H9 (cell line): Measurements from ENCODE around the gene PSG11. TPM values are rescaled to one million over a fixed set of nuclear protein-coding genes. Genes with fewer than 3 reads are reported as not detected.
"Not testable (repeated sequence)": the region's sequence is repeated elsewhere in the genome, so short reads cannot be mapped to it uniquely, and the experiment has no call there.

ENCODE experiments used
- DNase-seq: peaks from one replicate; pipeline ENCODE4 v3.0.0-alpha.2; 2017
- H2AFZ ChIP-seq: one replicate; pipeline ENCODE4 v1.6.1; 2013; ENCODE audit warnings: mild to moderate bottlenecking, low read length, control low read depth, moderate library complexity
- H2AK5ac ChIP-seq: 2 replicates; pipeline ENCODE4 v1.6.1; 2013; ENCODE audit warnings: low read length, control low read depth, mixed read lengths; ENCODE audit not compliant: insufficient read length
- H2BK120ac ChIP-seq: one replicate; pipeline ENCODE4 v1.6.1; 2013; ENCODE audit warnings: low read depth, mild to moderate bottlenecking, low read length, control low read depth, inconsistent platforms; ENCODE audit not compliant: poor library complexity, severe bottlenecking
- H2BK12ac ChIP-seq: 2 replicates; pipeline ENCODE4 v1.6.1; 2013; ENCODE audit warnings: low read length, control low read depth, mixed read lengths, low read depth; ENCODE audit not compliant: insufficient read length
- H2BK15ac ChIP-seq: 2 replicates; pipeline ENCODE4 v1.6.1; 2013; ENCODE audit warnings: low read depth, low read length, control low read depth
- H2BK20ac ChIP-seq: one replicate; pipeline ENCODE4 v1.6.1; 2013; ENCODE audit warnings: low read depth, mild to moderate bottlenecking, low read length, control low read depth, inconsistent platforms; ENCODE audit not compliant: poor library complexity, severe bottlenecking
- H2BK5ac ChIP-seq: 2 replicates; pipeline ENCODE4 v1.6.1; 2013; ENCODE audit warnings: low read length, control low read depth, mixed read lengths; ENCODE audit not compliant: insufficient read length
- H3K14ac ChIP-seq: 2 replicates; pipeline ENCODE4 v1.6.1; 2013; ENCODE audit warnings: low read length, control low read depth; ENCODE audit not compliant: insufficient read depth
- H3K18ac ChIP-seq: 2 replicates; pipeline ENCODE4 v1.6.1; 2013; ENCODE audit warnings: low read depth, mild to moderate bottlenecking, mixed read lengths, low read length, control low read depth; ENCODE audit not compliant: insufficient read length
- H3K23ac ChIP-seq: 2 replicates; pipeline ENCODE4 v1.6.1; 2013; ENCODE audit warnings: low read length, control low read depth, mixed read lengths, low read depth; ENCODE audit not compliant: insufficient read length
- H3K23me2 ChIP-seq: 2 replicates; pipeline ENCODE4 v1.6.1; 2013; ENCODE audit warnings: low read depth, mild to moderate bottlenecking, mixed read lengths, low read length, control low read depth; ENCODE audit not compliant: insufficient read length, poor library complexity, severe bottlenecking
- H3K27ac ChIP-seq: 2 replicates; pipeline ENCODE4 v1.5.1; 2013; ENCODE audit warnings: low read length, control low read depth, mixed read lengths, low read depth; ENCODE audit not compliant: insufficient read length
- H3K27me3 ChIP-seq: 2 replicates; pipeline ENCODE4 v1.6.1; 2013; ENCODE audit warnings: low read length, control low read depth, inconsistent platforms; ENCODE audit not compliant: insufficient read depth
- H3K4ac ChIP-seq: 2 replicates; pipeline ENCODE4 v1.6.1; 2013; ENCODE audit warnings: low read depth, mild to moderate bottlenecking, control low read depth, inconsistent platforms, low read length, moderate library complexity
- H3K4me1 ChIP-seq: 2 replicates; pipeline ENCODE4 v1.6.1; 2013; ENCODE audit warnings: low read length, control low read depth, inconsistent platforms; ENCODE audit not compliant: insufficient read depth
- H3K4me2 ChIP-seq: 2 replicates; pipeline ENCODE4 v1.6.1; 2013; ENCODE audit warnings: low read length, control low read depth, mixed read lengths; ENCODE audit not compliant: insufficient read length, insufficient read depth
- H3K56ac ChIP-seq: 2 replicates; pipeline ENCODE4 v1.6.1; 2013; ENCODE audit warnings: low read depth, mild to moderate bottlenecking, mixed read lengths, low read length, control low read depth; ENCODE audit not compliant: insufficient read length
- H3K79me1 ChIP-seq: 2 replicates; pipeline ENCODE4 v1.6.1; 2013; ENCODE audit warnings: low read depth, mild to moderate bottlenecking, moderate library complexity, low read length, control low read depth, inconsistent platforms; ENCODE audit not compliant: insufficient read depth, poor library complexity, severe bottlenecking
- H3K79me2 ChIP-seq: 2 replicates; pipeline ENCODE4 v1.6.1; 2013; ENCODE audit warnings: low read length, control low read depth, inconsistent platforms; ENCODE audit not compliant: insufficient read depth
- H3K9ac ChIP-seq: 2 replicates; pipeline ENCODE4 v1.6.1; 2013; ENCODE audit warnings: low read length, control low read depth, mixed read lengths; ENCODE audit not compliant: insufficient read length; ENCODE audit errors: extremely low read depth
- H3K9me3 ChIP-seq: one replicate; pipeline ENCODE4 v1.6.1; 2013; ENCODE audit warnings: low read depth, low read length, inconsistent platforms; ENCODE audit not compliant: control insufficient read depth
- H3T11ph ChIP-seq: one replicate; pipeline ENCODE4 v1.6.1; 2013; ENCODE audit warnings: mild to moderate bottlenecking, low read length, control low read depth, inconsistent platforms
- H4K20me1 ChIP-seq: one replicate; pipeline ENCODE4 v1.6.1; 2013; ENCODE audit not compliant: control insufficient read depth, insufficient read length, insufficient read depth
- H4K5ac ChIP-seq: 2 replicates; pipeline ENCODE4 v1.6.1; 2013; ENCODE audit warnings: low read depth, mild to moderate bottlenecking, mixed read lengths, low read length, control low read depth; ENCODE audit not compliant: insufficient read length
- H4K8ac ChIP-seq: replicated peaks from 2 replicates; pipeline ENCODE4 v1.6.1; 2013; ENCODE audit warnings: low read length, control low read depth, mixed read lengths, low read depth; ENCODE audit not compliant: insufficient read length
- H4K91ac ChIP-seq: 2 replicates; pipeline ENCODE4 v1.6.1; 2013; ENCODE audit warnings: low read depth, mild to moderate bottlenecking, moderate library complexity, mixed read lengths, low read length, control low read depth; ENCODE audit not compliant: insufficient read length
- H3K27ac Mint-ChIP-seq, 3 experiments: 2 replicates in 2 of 3; 3 replicates in 1 of 3; pipeline ENCODE4 v1.8.0; 2020 to 2021; ENCODE audit warnings: mixed read lengths in 3 of 3, mild to moderate bottlenecking in 1 of 3, moderate library complexity in 1 of 3
- H3K27me3 Mint-ChIP-seq: 2 replicates; pipeline ENCODE4 v1.8.0; 2021; ENCODE audit warnings: low read depth, mild to moderate bottlenecking, moderate library complexity, mixed read lengths
- H3K36me3 Mint-ChIP-seq, 3 experiments: 2 replicates in 2 of 3; 3 replicates in 1 of 3; pipeline ENCODE4 v1.8.0; 2020 to 2021; ENCODE audit warnings: low read depth in 3 of 3, mixed read lengths in 3 of 3; ENCODE audit not compliant: insufficient read depth in 1 of 3
- H3K4me1 Mint-ChIP-seq, 2 experiments: 2 replicates each; pipeline ENCODE4 v1.8.0; 2020; ENCODE audit warnings: mixed read lengths in 2 of 2
- H3K4me3 Mint-ChIP-seq, 2 experiments: 2 replicates in 1 of 2; 3 replicates in 1 of 2; pipeline ENCODE4 v1.8.0; 2020 to 2021; ENCODE audit warnings: mild to moderate bottlenecking in 2 of 2, mixed read lengths in 2 of 2, moderate library complexity in 1 of 2
- H3K9me3 Mint-ChIP-seq, 2 experiments: 2 replicates in 1 of 2; 3 replicates in 1 of 2; pipeline ENCODE4 v1.8.0; 2020; ENCODE audit warnings: mild to moderate bottlenecking in 2 of 2, mixed read lengths in 2 of 2, moderate library complexity in 1 of 2
- WGBS: extraction: QIAGEN DNeasy Blood & Tissue Kit; methylation state at CpG from one replicate; pipeline ENCODE4 v1.1.7; 2013; ENCODE audit warnings: missing lambda C conversion rate, low lambda C conversion rate, mixed read lengths; ENCODE audit not compliant: insufficient read length; ENCODE audit errors: extremely low coverage; 5-methylcytosine and 5-hydroxymethylcytosine counted together
- total RNA-seq: library from RNA; stranded (reverse); gene quantifications from 2 replicates; pipeline ENCODE4 v1.2.1, GENCODE V29; 2021

PSG11 gene
- total RNA-seq, 1 experiment from 2014 or later = not detected

DNA sequence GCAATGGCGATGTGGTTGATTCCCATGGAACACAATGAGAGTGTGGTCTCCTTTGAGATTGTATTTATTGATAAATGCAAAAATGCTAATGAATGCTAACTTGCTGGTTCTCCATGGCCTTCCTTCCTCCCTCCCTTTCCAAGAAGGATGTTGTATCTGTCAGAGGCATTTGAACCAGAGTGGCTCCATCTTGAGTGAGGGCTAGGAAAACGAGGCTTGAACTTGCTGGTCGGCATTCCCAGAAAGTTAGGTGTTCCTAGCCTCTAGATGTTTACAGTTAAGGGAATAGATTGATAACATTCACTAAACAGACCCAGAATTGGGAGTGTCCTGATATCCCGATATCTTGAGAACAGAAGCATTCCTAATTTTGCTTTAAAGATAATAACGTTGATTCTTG, 54.8 kb downstream of the PSG11 start:
- H3K18ac ChIP-seq, H3K4ac ChIP-seq, H3T11ph ChIP-seq, H4K5ac ChIP-seq, H4K20me1 ChIP-seq, H4K91ac ChIP-seq, H2BK5ac ChIP-seq, H3K9ac ChIP-seq, H3K79me2 ChIP-seq, H3K4me2 ChIP-seq, H2AK5ac ChIP-seq, DNase-seq, H2BK120ac ChIP-seq, H3K14ac ChIP-seq, H3K27ac ChIP-seq, H2BK20ac ChIP-seq, H3K4me1 ChIP-seq, H3K4me3 Mint-ChIP-seq, H3K23ac ChIP-seq, H3K27ac Mint-ChIP-seq, H4K8ac ChIP-seq, H2AFZ ChIP-seq, H2BK15ac ChIP-seq, H3K79me1 ChIP-seq, H3K56ac ChIP-seq, H3K27me3 Mint-ChIP-seq, H3K27me3 ChIP-seq, H3K23me2 ChIP-seq, H3K4me1 Mint-ChIP-seq, H2BK12ac ChIP-seq: not testable (repeated sequence)
- peaks cover 66% of the 10 kb centered on the region for H3K9me3 ChIP-seq
- H3K9me3 Mint-ChIP-seq = peaks cover 85 to 92% of the 10 kb centered on the region in 2 experiments
- peaks cover 0 to 11% (median 10%) of the 10 kb centered on the region in 3 experiments; a peak in 5 of 7 replicates for H3K36me3 Mint-ChIP-seq
- no CpG with 5 or more reads among the region's 5 CpGs for WGBS
